ENCODE measurements around the gene SEC24D.

The SEC24D gene

GRCh38 chr4:118842055-118842454 lies 6.1 kb upstream of the SEC24D start:
- no peak for DNase-seq (ENCODE audit: insufficient read length)
- FAIRE-seq, result no peak
- no peak for TF ChIP-seq POLR2AphosphoS5 (IDR thresholded peaks at IDR 0.05; ENCODE audit: low read depth, low read length)
- no peak for TF ChIP-seq POLR2A (IDR thresholded peaks at IDR 0.05; ENCODE audit: low read depth, low read length)
- no peak for TF ChIP-seq TAF1 (IDR thresholded peaks at IDR 0.05; ENCODE audit: borderline replicate concordance, low read depth, low read length)

DNA sequence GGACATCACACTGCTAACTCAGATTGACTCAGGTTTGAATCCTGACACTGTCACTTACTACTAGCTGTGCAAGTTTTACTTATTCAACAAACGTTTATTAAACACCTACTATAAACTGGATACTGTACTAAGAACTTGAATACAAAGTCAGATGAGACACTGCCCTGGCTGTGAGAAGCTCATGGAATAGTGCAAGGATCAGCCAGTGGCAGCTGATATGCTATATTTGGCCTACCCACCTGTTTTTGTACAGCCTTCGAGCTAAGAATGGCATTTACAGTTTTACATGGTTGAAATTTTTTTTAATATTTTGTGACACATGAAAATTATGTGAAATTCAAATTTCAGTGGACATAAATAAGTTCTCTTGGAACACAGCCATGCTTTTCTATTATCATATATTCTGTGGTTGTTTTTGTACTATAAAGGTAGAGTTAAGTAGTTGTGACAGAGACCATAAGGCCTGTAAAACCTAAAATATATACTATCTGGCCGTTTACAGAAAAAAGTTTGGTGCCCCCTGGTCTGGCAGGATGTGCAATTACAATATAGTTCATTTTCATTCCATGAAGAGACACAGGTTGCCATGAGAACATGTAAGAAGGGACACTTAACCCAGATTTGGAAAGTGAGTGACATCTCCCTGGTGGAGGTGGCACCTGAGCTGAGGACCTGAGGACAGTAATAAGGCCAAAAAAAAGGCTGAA lies 3.4 kb upstream of the SEC24D start:
- FAIRE-seq (no peak), DNase-seq (ENCODE audit: insufficient read length) (no peak)
- no peak for TF ChIP-seq POLR2AphosphoS5 (IDR thresholded peaks at IDR 0.05; ENCODE audit: low read depth, low read length)
- no peak for TF ChIP-seq TAF1 (IDR thresholded peaks at IDR 0.05; ENCODE audit: borderline replicate concordance, low read depth, low read length)
- no peak for TF ChIP-seq POLR2A (IDR thresholded peaks at IDR 0.05; ENCODE audit: low read depth, low read length)

GRCh38 chr4:118837121-118837507 lies 1.2 kb upstream of the SEC24D start:
- FAIRE-seq (no peak), DNase-seq (ENCODE audit: insufficient read length) (no peak)
- TF ChIP-seq POLR2AphosphoS5 (IDR thresholded peaks at IDR 0.05; ENCODE audit: low read depth, low read length), result no peak
- no peak for TF ChIP-seq POLR2A (IDR thresholded peaks at IDR 0.05; ENCODE audit: low read depth, low read length)
- TF ChIP-seq TAF1 (IDR thresholded peaks at IDR 0.05; ENCODE audit: borderline replicate concordance, low read depth, low read length), result no peak

DNA sequence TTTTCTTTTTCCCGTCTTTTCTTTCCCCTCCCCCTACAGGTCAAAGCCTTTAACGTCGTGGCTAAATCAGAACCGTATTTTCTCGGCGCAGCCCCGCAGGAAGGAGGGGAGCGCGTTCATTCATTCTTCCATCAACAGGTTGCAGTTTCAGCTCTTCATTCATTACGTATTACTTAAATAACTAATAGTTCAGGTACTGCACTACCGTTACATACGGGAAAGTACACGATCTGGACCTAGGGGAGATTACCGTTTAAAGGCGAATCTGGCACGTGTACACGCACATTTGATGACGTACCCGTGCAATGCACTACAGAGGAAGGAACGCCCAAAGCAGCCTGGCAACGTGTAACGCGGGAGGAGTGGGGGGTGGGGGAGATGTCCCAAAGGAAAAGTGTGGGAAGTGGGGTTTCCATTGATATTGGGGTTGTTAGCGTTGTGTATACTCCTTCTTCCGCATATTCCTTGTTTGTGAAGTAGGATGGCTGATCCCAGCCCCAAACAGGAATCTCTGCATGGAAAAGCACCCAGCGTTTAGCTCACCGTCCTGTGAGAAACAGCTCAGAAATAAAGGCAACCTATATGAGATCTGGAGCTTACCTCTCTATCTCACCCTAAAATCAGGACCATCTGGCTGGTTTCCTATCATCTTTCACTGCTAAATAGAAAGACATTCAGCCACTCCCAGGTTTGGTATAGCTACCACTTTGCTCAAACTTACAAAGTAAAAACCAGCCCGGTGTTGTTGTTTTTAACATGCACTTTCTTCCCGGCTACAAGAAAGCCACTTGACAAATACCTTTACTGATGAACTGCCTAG lies 585 bp upstream of the SEC24D start:
- TF ChIP-seq POLR2AphosphoS5 (IDR thresholded peaks at IDR 0.05; ENCODE audit: low read depth, low read length) (no peak), TAF1 (IDR thresholded peaks at IDR 0.05; ENCODE audit: borderline replicate concordance, low read depth, low read length) (no peak)
- no peak for FAIRE-seq
- no peak for DNase-seq (ENCODE audit: insufficient read length)

GRCh38 chr4:118834960-118835569 lies 861 bp downstream of the SEC24D start:
- DNase-seq (ENCODE audit: insufficient read length), result no peak
- peak; percentile 59 for TF ChIP-seq POLR2A (IDR thresholded peaks at IDR 0.05; ENCODE audit: low read depth, low read length)
- 0 out of 2 replicates have a peak, but pooled peaks have one; percentile 41 for TF ChIP-seq TAF1 (IDR thresholded peaks at IDR 0.05; ENCODE audit: borderline replicate concordance, low read depth, low read length)
- peak; percentile 51 for TF ChIP-seq POLR2AphosphoS5 (IDR thresholded peaks at IDR 0.05; ENCODE audit: low read depth, low read length)
- FAIRE-seq, result peak; percentile 77

DNA sequence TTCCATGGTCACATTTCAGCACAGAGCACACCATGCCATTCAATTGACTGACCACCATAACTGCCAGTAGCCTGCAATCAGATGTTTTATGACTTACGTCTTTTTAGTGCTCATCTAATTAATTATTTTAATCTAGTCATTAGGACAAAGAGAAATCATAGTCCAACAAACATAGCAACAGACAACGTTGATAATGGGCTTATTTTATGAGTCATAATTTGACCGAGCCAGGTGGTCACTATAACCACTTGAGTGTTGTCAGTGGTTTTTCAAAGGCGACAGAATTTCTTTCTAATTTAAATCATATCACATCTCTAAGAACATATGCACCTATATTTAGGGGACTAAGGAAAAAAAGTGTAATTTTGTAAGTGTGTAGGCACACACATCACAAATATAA lies 1.9 kb downstream of the SEC24D start:
- no peak for DNase-seq (ENCODE audit: insufficient read length)
- no peak for TF ChIP-seq POLR2A (IDR thresholded peaks at IDR 0.05; ENCODE audit: low read depth, low read length)
- TF ChIP-seq POLR2AphosphoS5 (IDR thresholded peaks at IDR 0.05; ENCODE audit: low read depth, low read length), result no peak
- no peak for TF ChIP-seq TAF1 (IDR thresholded peaks at IDR 0.05; ENCODE audit: borderline replicate concordance, low read depth, low read length)
- no peak for FAIRE-seq

DNA sequence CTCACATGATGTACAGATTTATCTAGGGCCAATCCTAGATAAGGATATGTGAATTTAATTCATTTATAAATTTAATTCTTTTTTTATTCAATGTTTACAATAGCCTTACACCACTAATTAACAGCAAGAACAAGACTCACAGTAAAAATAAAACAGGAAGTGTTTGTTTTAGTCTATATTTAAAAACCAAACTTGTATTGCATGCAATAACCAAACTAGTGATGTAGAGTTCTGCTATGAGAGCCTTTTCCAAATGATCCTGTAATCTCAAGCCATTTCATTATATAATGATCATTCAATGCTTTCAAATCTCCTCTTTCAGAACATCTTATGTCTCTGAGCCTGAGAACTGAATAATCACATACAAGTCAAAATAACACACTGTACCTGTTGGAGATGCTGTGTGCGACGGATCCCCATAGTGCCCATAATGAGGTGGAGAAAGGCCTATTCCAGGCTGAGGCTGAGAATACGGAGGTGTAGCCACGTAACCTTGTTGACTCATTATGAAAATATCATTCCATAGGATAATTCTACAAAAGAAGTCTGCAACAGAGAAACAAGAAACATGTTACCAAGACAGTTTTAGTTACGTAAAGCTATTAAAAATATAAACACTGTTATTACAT lies 2.6 kb downstream of the SEC24D start:
- no peak for FAIRE-seq
- TF ChIP-seq TAF1 (IDR thresholded peaks at IDR 0.05; ENCODE audit: borderline replicate concordance, low read depth, low read length) (no peak), POLR2A (IDR thresholded peaks at IDR 0.05; ENCODE audit: low read depth, low read length) (no peak), POLR2AphosphoS5 (IDR thresholded peaks at IDR 0.05; ENCODE audit: low read depth, low read length) (no peak)
- DNase-seq (ENCODE audit: insufficient read length), result no peak

- no peak for DNase-seq (ENCODE audit: insufficient read length)
- no peak for FAIRE-seq
- no peak for TF ChIP-seq TAF1 (IDR thresholded peaks at IDR 0.05; ENCODE audit: borderline replicate concordance, low read depth, low read length)
- TF ChIP-seq POLR2A (IDR thresholded peaks at IDR 0.05; ENCODE audit: low read depth, low read length), result no peak
- TF ChIP-seq POLR2AphosphoS5 (IDR thresholded peaks at IDR 0.05; ENCODE audit: low read depth, low read length), result no peak
Observed at GRCh38 chr4:118829107-118829506, 6.8 kb downstream of the SEC24D start.

DNA sequence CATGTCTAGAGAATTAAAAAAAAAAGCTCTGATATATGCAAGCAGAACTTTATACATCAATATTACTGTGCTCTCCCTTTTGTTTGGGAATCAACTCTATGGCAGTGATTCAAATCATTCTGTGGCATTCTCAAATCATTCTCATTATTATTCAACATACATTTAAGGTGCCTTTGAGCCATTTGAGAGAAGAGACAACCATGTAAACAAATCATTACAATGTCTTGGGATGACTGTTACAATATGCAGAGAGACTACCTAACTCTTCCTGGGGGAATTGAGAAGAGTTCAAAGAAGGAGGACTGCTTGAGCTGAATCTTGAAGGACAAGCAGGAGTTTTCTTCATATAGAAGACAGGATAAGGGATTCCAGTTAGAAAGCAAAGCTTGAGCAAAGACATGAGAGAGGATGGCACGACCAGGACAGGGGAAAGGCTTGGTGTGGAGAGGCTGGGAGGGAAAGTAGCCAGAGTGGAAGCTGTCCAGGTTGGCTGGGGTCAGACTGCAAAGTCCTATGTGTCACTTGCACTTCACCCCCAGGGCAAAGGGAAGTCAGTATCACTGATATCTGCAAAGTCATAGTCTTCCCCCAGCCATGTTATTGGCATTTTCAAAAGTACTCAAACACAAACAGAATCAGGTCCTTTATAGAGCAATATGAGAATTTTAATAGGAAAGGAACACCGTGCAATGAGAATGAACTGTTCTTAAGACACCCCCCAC lies 9.0 kb downstream of the SEC24D start:
- DNase-seq (ENCODE audit: insufficient read length) (no peak), FAIRE-seq (no peak)
- TF ChIP-seq TAF1 (IDR thresholded peaks at IDR 0.05; ENCODE audit: borderline replicate concordance, low read depth, low read length) (no peak), POLR2AphosphoS5 (IDR thresholded peaks at IDR 0.05; ENCODE audit: low read depth, low read length) (no peak), POLR2A (IDR thresholded peaks at IDR 0.05; ENCODE audit: low read depth, low read length) (no peak)

GRCh38 chr4:118825799-118826198 lies 10.1 kb downstream of the SEC24D start:
- no peak for FAIRE-seq
- TF ChIP-seq POLR2A (IDR thresholded peaks at IDR 0.05; ENCODE audit: low read depth, low read length) (no peak), POLR2AphosphoS5 (IDR thresholded peaks at IDR 0.05; ENCODE audit: low read depth, low read length) (no peak), TAF1 (IDR thresholded peaks at IDR 0.05; ENCODE audit: borderline replicate concordance, low read depth, low read length) (no peak)
- DNase-seq (ENCODE audit: insufficient read length), result no peak

GRCh38 chr4:118824141-118824540 lies 11.8 kb downstream of the SEC24D start:
- FAIRE-seq, result no peak
- DNase-seq (ENCODE audit: insufficient read length), result no peak
- TF ChIP-seq TAF1 (IDR thresholded peaks at IDR 0.05; ENCODE audit: borderline replicate concordance, low read depth, low read length) (no peak), POLR2A (IDR thresholded peaks at IDR 0.05; ENCODE audit: low read depth, low read length) (no peak), POLR2AphosphoS5 (IDR thresholded peaks at IDR 0.05; ENCODE audit: low read depth, low read length) (no peak)

Measured in GM12892 (cell line).